Fibroblast of villous mesenchyme (primary cell): ENCODE measurements around the gene ZNRD2. TPM values are rescaled to one million over a fixed set of nuclear protein-coding genes. Genes with fewer than 3 reads are reported as not detected.

ENCODE experiments used
- DNase-seq: peaks from one replicate; pipeline ENCODE4 v3.0.0-alpha.2; 2010; ENCODE audit warnings: low read depth
- H3K4me3 ChIP-seq: 2 replicates; pipeline ENCODE4 v1.5.1; 2011; ENCODE audit warnings: low read depth, mild to moderate bottlenecking, low read length
- total RNA-seq: library from RNA; depleted of rRNA; stranded (reverse); fragments of >200 nt; gene quantifications from 2 replicates; pipeline ENCODE4 v1.2.3, GENCODE V29; 2012
- TF ChIP-seq, protein P1 (sequence below): IDR thresholded peaks from 2 replicates; pipeline ENCODE4 v1.5.1; 2012; ENCODE audit warnings: low read depth, mild to moderate bottlenecking, low read length; ENCODE audit not compliant: insufficient read depth

ZNRD2 gene
- total RNA-seq, 1 donor, result 31.1 TPM

DNA sequence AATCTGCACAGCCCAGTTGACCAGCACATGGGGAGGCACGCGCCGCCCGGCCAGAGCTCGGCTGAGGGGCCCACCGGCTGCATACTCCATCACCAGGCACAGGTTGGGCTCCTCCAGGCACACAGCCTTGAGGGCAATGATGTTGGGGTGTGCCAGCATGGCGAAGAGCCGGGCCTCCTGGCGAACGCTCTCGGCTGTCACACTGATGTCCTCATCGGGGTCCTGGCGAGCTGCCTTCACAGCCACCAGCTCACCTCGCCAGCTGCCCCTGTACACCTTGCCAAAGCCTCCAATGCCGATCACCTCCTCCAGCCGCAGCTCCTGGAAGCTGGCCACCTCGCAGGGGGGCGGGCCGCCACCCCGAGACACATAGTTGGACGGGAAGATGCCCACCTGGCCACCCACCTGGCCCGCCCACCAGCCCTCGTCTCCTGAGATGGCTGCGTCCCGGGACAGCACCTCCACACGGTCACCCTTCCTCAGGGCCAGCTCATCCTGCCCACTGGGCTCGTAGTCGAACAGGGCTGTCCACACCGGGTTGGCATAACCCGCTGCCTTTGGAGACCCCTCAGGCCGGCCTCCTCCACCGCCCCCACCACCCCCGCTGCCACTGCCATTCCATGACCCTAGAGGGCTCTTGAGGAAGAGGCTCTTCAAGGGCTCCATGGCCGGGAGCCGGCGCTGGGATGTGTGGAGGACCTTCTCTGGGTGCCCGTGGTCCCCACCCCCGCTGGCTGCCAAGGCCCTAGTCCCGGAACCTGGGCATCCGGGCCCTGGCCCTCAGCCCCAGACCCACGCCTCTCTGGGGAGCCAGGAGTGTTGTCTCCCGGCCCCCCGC lies 43.0 kb downstream of the ZNRD2 start:
- peak overlapping the region; percentile 89 for H3K4me3 ChIP-seq
- no peak for DNase-seq
- TF ChIP-seq, protein P1, sequence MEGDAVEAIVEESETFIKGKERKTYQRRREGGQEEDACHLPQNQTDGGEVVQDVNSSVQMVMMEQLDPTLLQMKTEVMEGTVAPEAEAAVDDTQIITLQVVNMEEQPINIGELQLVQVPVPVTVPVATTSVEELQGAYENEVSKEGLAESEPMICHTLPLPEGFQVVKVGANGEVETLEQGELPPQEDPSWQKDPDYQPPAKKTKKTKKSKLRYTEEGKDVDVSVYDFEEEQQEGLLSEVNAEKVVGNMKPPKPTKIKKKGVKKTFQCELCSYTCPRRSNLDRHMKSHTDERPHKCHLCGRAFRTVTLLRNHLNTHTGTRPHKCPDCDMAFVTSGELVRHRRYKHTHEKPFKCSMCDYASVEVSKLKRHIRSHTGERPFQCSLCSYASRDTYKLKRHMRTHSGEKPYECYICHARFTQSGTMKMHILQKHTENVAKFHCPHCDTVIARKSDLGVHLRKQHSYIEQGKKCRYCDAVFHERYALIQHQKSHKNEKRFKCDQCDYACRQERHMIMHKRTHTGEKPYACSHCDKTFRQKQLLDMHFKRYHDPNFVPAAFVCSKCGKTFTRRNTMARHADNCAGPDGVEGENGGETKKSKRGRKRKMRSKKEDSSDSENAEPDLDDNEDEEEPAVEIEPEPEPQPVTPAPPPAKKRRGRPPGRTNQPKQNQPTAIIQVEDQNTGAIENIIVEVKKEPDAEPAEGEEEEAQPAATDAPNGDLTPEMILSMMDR, result no peak

DNA sequence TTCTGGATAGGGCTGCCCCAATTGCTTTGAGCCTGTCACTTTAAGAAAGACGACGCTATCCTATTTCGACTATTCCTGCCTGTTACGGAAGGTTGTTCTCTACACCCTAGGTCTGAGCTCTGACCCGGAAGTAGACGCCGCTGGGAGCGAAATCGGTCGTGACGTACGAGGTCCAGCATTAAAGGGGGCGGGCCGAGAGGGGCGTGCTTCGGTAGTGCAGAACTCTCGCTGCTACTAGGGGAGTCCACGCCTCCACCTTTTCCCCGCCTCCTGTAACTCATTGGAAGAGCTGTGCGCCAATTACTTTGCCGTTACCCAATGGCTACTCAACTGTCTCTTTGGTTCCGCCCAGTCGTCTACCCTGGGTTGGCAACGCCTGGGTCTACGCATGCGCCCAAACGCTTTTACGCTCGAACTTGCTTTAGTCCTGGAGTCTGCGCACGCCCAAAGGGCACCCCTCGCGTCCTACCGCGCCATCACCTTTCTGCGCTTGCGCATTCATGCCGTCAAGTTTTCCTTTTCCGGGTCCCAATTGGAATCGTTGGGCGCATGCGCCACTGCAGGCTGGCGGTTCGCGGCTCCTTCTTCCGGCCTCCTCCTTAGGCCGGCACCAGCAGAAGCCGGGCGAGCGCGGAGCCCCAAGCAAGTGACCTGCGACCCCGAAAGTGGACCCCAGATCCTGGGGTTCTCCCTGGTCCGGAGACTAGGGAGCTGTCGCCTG lies 45.1 kb downstream of the ZNRD2 start, which contains the start of gene PCNX3:
Gene PCNX3, plus strand, starts transcription at position 548 of the 721 bp plus-strand sequence. CDS start 536 bp downstream, outside the sequence.
- H3K4me3 ChIP-seq, result peak within 1 kb of the TSS; percentile 92
- TF ChIP-seq, protein P1, result no peak
- DNase-seq, result peak; percentile 100

DNA sequence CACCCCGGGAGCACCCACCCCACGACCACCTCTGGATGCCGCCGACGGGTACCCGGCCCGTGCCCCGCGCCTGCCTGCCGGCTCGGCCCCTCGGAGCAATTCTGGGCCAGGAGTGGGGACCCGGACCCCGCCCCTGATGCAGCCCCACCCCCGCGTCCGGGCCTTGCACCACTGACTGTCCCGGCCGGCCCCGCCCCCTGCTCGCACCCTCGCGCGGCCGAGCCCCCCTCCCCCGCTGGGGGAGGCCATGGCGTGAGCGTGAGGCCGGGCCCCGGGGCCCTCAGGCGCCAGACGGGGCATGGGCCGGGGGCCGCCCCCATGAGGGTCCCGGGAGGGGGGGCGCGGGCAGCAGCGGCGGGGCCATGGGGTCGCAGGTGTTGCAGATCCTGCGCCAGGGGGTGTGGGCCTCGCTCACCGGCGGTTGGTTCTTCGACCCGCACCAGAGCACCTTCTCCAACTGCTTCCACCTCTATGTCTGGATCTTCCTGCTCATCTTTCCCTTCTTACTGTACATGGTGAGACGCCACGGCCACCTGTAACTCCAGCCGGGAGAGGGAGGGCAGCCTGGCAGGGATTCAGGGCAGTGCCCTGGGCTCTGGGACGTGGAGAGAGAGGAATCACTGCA lies 45.8 kb downstream of the ZNRD2 start:
- peak; percentile 35 for DNase-seq
- TF ChIP-seq, protein P1, result no peak
- H3K4me3 ChIP-seq, result peak overlapping the region; percentile 92

DNA sequence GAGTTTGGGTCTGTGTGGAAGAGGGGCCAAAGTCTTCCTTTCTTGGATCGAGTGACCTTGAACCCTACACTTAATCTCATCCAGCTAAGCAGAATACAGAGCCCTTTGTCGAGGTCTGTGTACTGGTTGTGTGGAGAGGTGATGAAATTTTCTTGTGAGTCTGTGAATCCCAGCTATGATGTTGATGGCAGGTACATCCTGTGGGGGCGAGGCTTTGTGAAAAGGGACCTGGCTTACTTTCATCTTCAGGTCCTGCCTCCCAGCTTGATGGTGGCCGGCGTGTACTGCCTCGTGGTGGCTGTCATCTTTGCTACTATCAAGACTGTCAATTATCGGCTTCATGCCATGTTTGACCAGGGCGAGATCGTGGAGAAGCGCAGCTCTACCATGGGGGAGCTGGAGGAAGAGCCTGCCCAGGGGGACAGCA lies 46.3 kb downstream of the ZNRD2 start:
- TF ChIP-seq, protein P1, result no peak
- H3K4me3 ChIP-seq, result peak overlapping the region; percentile 92
- peak; percentile 7 for DNase-seq

DNA sequence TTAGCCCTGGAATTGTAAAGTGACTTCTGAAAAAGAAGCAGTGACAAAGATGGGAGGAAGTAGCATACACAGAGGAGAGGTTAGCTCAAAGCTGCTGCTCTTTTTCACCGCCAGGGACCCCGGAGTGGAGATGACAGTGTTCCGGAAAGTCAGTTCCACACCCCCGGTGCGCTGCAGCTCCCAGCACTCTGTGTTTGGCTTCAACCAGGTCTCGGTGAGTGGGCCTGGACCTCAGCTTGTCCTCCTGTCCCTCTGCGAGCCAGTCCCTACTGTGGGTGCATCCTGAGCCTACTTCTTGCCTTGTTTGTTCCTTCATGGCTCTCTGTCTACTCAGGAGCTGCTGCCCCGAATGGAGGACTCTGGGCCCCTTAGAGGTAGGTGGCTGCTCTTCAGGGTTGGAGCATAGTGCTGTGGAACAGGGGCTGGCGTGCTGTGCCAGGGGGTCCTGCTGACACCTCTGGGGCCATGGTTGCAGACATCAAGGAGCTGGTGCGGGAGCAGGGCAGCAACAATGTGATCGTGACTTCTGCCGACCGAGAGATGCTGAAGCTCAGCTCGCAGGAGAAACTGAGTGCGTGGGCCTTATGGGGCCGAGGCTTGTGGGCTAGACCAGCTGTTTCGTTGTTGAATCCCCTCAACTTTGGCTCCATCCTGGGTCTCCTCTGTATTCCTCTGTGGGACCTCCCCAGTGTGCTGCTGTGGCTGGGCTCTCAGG lies 47.0 kb downstream of the ZNRD2 start:
- TF ChIP-seq, protein P1, result no peak
- no peak for DNase-seq
- no peak overlapping the region for H3K4me3 ChIP-seq

DNA sequence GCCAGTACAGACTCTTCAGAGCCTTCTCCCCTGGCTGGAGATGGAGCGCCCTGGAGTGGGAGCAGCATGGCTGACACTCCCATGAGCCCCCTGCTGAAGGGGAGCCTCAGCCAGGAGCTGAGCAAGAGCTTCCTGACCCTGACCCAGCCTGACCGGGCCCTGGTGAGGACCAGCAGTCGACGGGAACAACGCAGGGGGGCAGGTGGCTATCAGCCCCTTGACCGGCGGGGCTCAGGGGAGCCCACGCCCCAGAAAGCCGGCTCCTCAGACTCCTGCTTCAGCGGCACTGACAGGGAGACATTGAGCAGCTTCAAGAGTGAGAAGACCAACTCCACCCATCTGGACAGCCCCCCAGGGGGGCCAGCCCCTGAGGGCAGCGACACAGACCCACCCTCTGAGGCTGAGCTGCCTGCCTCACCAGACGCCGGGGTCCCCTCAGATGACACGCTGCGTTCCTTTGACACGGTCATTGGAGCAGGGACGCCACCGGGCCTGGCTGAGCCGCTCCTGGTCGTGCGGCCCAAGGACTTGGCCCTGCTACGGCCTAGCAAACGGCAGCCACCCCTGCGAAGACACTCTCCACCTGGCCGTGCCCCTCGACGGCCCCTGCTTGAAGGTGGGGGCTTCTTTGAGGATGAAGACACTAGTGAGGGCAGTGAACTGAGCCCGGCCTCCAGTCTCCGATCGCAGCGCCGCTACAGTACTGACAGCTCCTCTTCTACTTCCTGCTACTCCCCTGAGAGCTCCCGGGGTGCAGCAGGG lies 47.9 kb downstream of the ZNRD2 start:
- TF ChIP-seq, protein P1, result no peak
- H3K4me3 ChIP-seq, result no peak overlapping the region
- no peak for DNase-seq
